GM12878 (cell line): Measurements from ENCODE around the gene UROC1. TPM values are rescaled to one million over a fixed set of nuclear protein-coding genes. Genes with fewer than 3 reads are reported as not detected.

ENCODE experiments used
- ATAC-seq: fragments of 200-7000 bp; cut with Tn5 transposase; 3 replicates; pipeline ENCODE4 v1.9.1; 2020; ENCODE audit warnings: mild to moderate bottlenecking, moderate library complexity
- BruUV-seq: library from RNA; stranded (reverse); fragments of 400-500 nt; replicated peaks from 2 replicates; lab custom pipeline; 2021; lab: Mats Ljungman, UMichigan
- CTCF ChIA-PET: fragments of 300-600 bp; sonication (Branson Sonifier 250); formaldehyde crosslinking; extraction: SDS; loops from one replicate; lab custom pipeline; 2021; ENCODE audit warnings: inconsistent platforms; lab: Yijun Ruan, JAX
- POLR2A ChIA-PET: fragments of 350-600 bp; formaldehyde crosslinking; extraction: SDS; loops from one replicate; lab custom pipeline; 2021; ENCODE audit warnings: inconsistent platforms; lab: Charles Lee
- RAD21 ChIA-PET: fragments of 300-600 bp; sonication (Branson Sonifier 250); formaldehyde crosslinking; loops from one replicate; lab custom pipeline; 2023; ENCODE audit warnings: antibody characterized with exemption; ENCODE audit not compliant: unreplicated experiment; lab: Charles Lee
- SMC1A ChIA-PET: fragments of 300-600 bp; sonication (Branson Sonifier 250); formaldehyde crosslinking; loops from one replicate; lab custom pipeline; 2023; ENCODE audit not compliant: unreplicated experiment, uncharacterized antibody; lab: Charles Lee
- DNase-seq: peaks from one replicate; pipeline ENCODE4 v3.0.0-alpha.2; 2011; ENCODE audit warnings: low read depth, low spot score
- FAIRE-seq: peaks from 3 replicates; lab custom pipeline; 2011; peaks lifted over from hg19 to GRCh38; lab: Jason Lieb, UNC
- H2AFZ ChIP-seq: 2 replicates; pipeline ENCODE4 v1.6.0; 2011; ENCODE audit warnings: low read depth, low read length, control low read depth; ENCODE audit not compliant: control insufficient read depth
- H3K27ac ChIP-seq: 2 replicates; pipeline ENCODE4 v1.5.1; 2011; ENCODE audit warnings: control low read depth; ENCODE audit not compliant: control insufficient read depth, insufficient read depth
- H3K27me3 ChIP-seq, 2 experiments: replicated peaks in 1 of 2; 2 replicates each; pipeline versions ENCODE4 v1.6.0 to v1.6.1; 2011; ENCODE audit warnings: low read length in 1 of 2; ENCODE audit not compliant: control insufficient read depth in 2 of 2, insufficient read depth in 2 of 2
- H3K36me3 ChIP-seq, 2 experiments: 2 replicates each; pipeline ENCODE4 v1.5.1; 2011; ENCODE audit warnings: low read length in 1 of 2; ENCODE audit not compliant: control insufficient read depth in 2 of 2, insufficient read depth in 2 of 2
- H3K4me1 ChIP-seq: 2 replicates; pipeline ENCODE4 v1.6.1; 2011; ENCODE audit warnings: mild to moderate bottlenecking, low read length, moderate library complexity, mixed read lengths; ENCODE audit not compliant: control insufficient read depth, insufficient read depth
- H3K4me2 ChIP-seq: 2 replicates; pipeline ENCODE4 v1.6.0; 2011; ENCODE audit warnings: control low read depth; ENCODE audit not compliant: control insufficient read depth, insufficient read depth
- H3K4me3 ChIP-seq: fragments of 200-600 bp; sonication (generic); 2 replicates; pipeline ENCODE4 v1.5.1; 2016
- H3K79me2 ChIP-seq: 2 replicates; pipeline ENCODE4 v1.6.0; 2011; ENCODE audit warnings: low read length; ENCODE audit not compliant: control insufficient read depth, insufficient read depth
- H3K9ac ChIP-seq: 2 replicates; pipeline ENCODE4 v1.8.0; 2011; ENCODE audit warnings: low read length, control low read depth, mixed read lengths; ENCODE audit not compliant: control insufficient read depth, insufficient read depth
- H3K9me3 ChIP-seq: replicated peaks from 3 replicates; pipeline ENCODE4 v1.5.1; 2011; ENCODE audit warnings: mild to moderate bottlenecking, low read length; ENCODE audit not compliant: control insufficient read depth, insufficient read depth
- H4K20me1 ChIP-seq: 2 replicates; pipeline ENCODE4 v1.6.0; 2011; ENCODE audit not compliant: control insufficient read depth, insufficient read depth
- ASH2L ChIP-seq: fragments of 300-600, 200-600 bp; sonication (generic); IDR thresholded peaks from 2 replicates; pipeline ENCODE4 v1.6.1; 2017; ENCODE audit warnings: low read depth, mild to moderate bottlenecking, borderline replicate concordance
- BCLAF1 ChIP-seq: fragments of 450-650 bp; IDR thresholded peaks from 2 replicates; pipeline ENCODE4 v1.6.1; 2017; ENCODE audit warnings: antibody characterized with exemption, mild to moderate bottlenecking, moderate library complexity
- BMI1 ChIP-seq: fragments of 450-650 bp; IDR thresholded peaks from 2 replicates; pipeline ENCODE4 v1.6.1; 2016; ENCODE audit warnings: mild to moderate bottlenecking, moderate library complexity, borderline replicate concordance
- CHD4 ChIP-seq: fragments of 200-600 bp; sonication (generic); IDR thresholded peaks from 2 replicates; pipeline ENCODE4 v1.6.1; 2016; ENCODE audit warnings: mild to moderate bottlenecking
- CREB1 ChIP-seq: IDR thresholded peaks from 2 replicates; pipeline ENCODE4 v1.6.1; 2012; ENCODE audit warnings: low read depth, mild to moderate bottlenecking, inconsistent platforms
- HDAC2 ChIP-seq: fragments of 200-600 bp; sonication (generic); IDR thresholded peaks from 2 replicates; pipeline ENCODE4 v1.6.1; 2017
- POLR2A ChIP-seq: IDR thresholded peaks from 2 replicates; pipeline ENCODE4 v1.6.1; 2011; ENCODE audit warnings: low read depth, mild to moderate bottlenecking, low read length
- SREBF1 ChIP-seq: IDR thresholded peaks from 2 replicates; pipeline ENCODE4 v1.6.1; 2012; ENCODE audit warnings: mild to moderate bottlenecking, low read length
- SUPT20H ChIP-seq: IDR thresholded peaks from 2 replicates; pipeline ENCODE4 v1.6.1; 2011; ENCODE audit warnings: low read depth, mild to moderate bottlenecking, low read length, moderate library complexity, borderline replicate concordance; ENCODE audit not compliant: control insufficient read depth
- ZNF622 ChIP-seq: fragments of 450-650 bp; IDR thresholded peaks from 2 replicates; pipeline ENCODE4 v1.6.1; 2017; ENCODE audit warnings: mild to moderate bottlenecking, inconsistent platforms
- WGBS: methylation state at CpG from one replicate; pipeline ENCODE4 v1.1.6; 2016; ENCODE audit warnings: low lambda C conversion rate; ENCODE audit not compliant: insufficient replicate concordance, insufficient coverage; ENCODE audit errors: missing lambda C conversion rate; 5-methylcytosine and 5-hydroxymethylcytosine counted together
- in situ Hi-C: fragments of 300-500 bp; cut with MboI; formaldehyde crosslinking; loops from 9 replicates; pipeline ENCODE4 v1.14.3; 2018; ENCODE audit warnings: mixed read lengths
- intact Hi-C: fragments of 100-400 bp; cut with micrococcal nuclease; formaldehyde crosslinking; loops from one replicate; pipeline ENCODE4 v1.14.2; 2022; ENCODE audit not compliant: unreplicated experiment
- polyA plus RNA-seq, 11 experiments: library from polyadenylated mRNA; depleted of rRNA in 4 of 11; unstranded in 6 of 11; stranded (reverse) in 5 of 11; fragments of >200 nt; fragmentation: Nextera tagmentation in 4 of 11; fragmentation: Illumina TruSeq in 1 of 11; extraction: Ambion mirVana in 4 of 11; extraction: Trizol in 1 of 11; gene quantifications; 1 replicate in 1 of 11; 2 replicates in 10 of 11; pipeline versions ENCODE4 v1.2.1 to v1.2.3, GENCODE V29; 2011 to 2016; ENCODE audit warnings: inconsistent platforms in 2 of 11, missing spikeins in 2 of 11, low read depth in 1 of 11
- total RNA-seq, 4 experiments: library from RNA; depleted of rRNA in 3 of 4; stranded (reverse); fragments of >200 nt in 3 of 4; fragmentation: Illumina TruSeq in 1 of 4; extraction: Trizol in 1 of 4; gene quantifications; 2 replicates each; pipeline versions ENCODE4 v1.2.1 to v1.2.3, GENCODE V29; 2013 to 2021
- TF ChIP-seq, protein P1 (sequence below): fragments of 450-650 bp; IDR thresholded peaks from 2 replicates; pipeline ENCODE4 v1.6.1; 2014; ENCODE audit warnings: mild to moderate bottlenecking
- TF ChIP-seq, protein P2 (sequence below): fragments of 450-650 bp; IDR thresholded peaks from 2 replicates; pipeline ENCODE4 v1.6.1; 2017; ENCODE audit warnings: mild to moderate bottlenecking, low read depth, inconsistent platforms; ENCODE audit not compliant: poor library complexity, severe bottlenecking
- TF ChIP-seq, protein P3 (sequence below): IDR thresholded peaks from 2 replicates; pipeline ENCODE4 v1.6.1; 2011; ENCODE audit warnings: mild to moderate bottlenecking, low read depth, low read length, moderate library complexity; ENCODE audit not compliant: insufficient replicate concordance
- TF ChIP-seq, protein P4 (sequence below): IDR thresholded peaks from 2 replicates; pipeline ENCODE4 v1.6.1; 2012; ENCODE audit warnings: low read depth, low read length, improper control_type of control experiment

The UROC1 gene
- total and polyA plus RNA-seq, 10 of the 15 experiments (the other 5 are each of a cell fraction or from before 2014, with no cell fraction given) = 0.04 TPM; not detected in 9

DNA sequence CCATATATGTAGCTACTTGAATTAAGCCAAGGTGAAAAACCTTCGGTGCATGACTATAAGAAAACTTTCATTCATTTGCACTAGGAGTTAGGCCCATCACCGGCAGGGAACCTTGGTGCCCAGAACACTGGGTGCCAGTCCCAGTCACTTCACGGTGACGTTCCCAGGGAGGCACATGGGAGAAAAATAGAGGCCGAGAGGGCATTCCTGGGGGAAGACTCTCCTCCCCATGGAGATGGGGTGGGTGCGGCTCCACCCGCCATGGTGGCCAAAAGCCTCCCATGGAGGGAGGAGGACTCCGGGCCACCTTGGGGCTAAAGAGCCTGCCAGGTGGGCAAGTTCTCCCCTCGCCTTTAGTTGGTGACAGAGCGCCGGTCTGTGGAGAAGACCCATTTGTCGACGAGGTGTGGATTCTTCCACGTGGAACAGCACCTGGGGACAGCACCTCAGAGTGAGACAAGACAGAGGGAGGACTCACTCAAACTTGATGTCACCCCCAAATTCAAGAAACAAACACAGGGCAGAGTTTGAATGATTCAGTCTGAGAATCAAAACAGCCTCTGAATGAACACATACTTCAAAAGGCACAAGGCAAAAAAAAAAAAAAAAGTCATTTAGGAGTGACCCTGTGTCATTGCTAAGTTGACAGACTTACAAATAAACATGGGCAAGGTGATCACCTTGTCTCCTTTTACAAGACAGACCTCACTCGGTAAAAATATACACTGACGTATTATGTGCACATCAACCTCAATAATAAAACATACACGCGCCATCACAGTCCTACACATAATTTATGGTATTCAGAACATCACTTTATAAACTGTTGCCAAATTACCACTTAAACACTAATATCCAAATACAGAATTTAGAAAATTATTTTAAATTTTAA is 80.5 kb downstream of the UROC1 start:
- no peaks in the 10 kb centered on the region for H3K9me3 ChIP-seq
- peaks cover 0 to 3% of the 10 kb centered on the region in 2 experiments; a peak in 3 of 4 replicates for H3K36me3 ChIP-seq
- H3K4me1 ChIP-seq = no peaks in the 10 kb centered on the region
- H3K27me3 ChIP-seq = no peaks in the 10 kb centered on the region
- ChIA-PET POLR2A (no interaction called here), SMC1A (no interaction called here), RAD21 (no interaction called here), CTCF (no interaction called here)
- intact Hi-C loops (no loop called here), in situ Hi-C loops (no loop called here)
- H3K4me2 ChIP-seq = no peak overlapping the region
- H4K20me1 ChIP-seq = no peaks in the 10 kb centered on the region
- DNase-seq = no peak
- no peak overlapping the region for H2AFZ ChIP-seq
- 98% methylated on average over 18 of the region's 18 CpGs for WGBS
- no peak for ATAC-seq
- FAIRE-seq = no peak
- no peaks in the 10 kb centered on the region for H3K79me2 ChIP-seq
- no peak overlapping the region for H3K4me3 ChIP-seq
- no TSS peak for BruUV-seq
- no peak overlapping the region for H3K9ac ChIP-seq
- H3K27ac ChIP-seq = no peak overlapping the region
- TF ChIP-seq ZNF622 = no peak
- TF ChIP-seq, protein P1, sequence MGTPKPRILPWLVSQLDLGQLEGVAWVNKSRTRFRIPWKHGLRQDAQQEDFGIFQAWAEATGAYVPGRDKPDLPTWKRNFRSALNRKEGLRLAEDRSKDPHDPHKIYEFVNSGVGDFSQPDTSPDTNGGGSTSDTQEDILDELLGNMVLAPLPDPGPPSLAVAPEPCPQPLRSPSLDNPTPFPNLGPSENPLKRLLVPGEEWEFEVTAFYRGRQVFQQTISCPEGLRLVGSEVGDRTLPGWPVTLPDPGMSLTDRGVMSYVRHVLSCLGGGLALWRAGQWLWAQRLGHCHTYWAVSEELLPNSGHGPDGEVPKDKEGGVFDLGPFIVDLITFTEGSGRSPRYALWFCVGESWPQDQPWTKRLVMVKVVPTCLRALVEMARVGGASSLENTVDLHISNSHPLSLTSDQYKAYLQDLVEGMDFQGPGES = no peak
- no peak for TF ChIP-seq CREB1
- no peak for TF ChIP-seq SUPT20H
- TF ChIP-seq, protein P2, sequence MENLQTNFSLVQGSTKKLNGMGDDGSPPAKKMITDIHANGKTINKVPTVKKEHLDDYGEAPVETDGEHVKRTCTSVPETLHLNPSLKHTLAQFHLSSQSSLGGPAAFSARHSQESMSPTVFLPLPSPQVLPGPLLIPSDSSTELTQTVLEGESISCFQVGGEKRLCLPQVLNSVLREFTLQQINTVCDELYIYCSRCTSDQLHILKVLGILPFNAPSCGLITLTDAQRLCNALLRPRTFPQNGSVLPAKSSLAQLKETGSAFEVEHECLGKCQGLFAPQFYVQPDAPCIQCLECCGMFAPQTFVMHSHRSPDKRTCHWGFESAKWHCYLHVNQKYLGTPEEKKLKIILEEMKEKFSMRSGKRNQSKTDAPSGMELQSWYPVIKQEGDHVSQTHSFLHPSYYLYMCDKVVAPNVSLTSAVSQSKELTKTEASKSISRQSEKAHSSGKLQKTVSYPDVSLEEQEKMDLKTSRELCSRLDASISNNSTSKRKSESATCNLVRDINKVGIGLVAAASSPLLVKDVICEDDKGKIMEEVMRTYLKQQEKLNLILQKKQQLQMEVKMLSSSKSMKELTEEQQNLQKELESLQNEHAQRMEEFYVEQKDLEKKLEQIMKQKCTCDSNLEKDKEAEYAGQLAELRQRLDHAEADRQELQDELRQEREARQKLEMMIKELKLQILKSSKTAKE = no peak
- TF ChIP-seq, protein P3, sequence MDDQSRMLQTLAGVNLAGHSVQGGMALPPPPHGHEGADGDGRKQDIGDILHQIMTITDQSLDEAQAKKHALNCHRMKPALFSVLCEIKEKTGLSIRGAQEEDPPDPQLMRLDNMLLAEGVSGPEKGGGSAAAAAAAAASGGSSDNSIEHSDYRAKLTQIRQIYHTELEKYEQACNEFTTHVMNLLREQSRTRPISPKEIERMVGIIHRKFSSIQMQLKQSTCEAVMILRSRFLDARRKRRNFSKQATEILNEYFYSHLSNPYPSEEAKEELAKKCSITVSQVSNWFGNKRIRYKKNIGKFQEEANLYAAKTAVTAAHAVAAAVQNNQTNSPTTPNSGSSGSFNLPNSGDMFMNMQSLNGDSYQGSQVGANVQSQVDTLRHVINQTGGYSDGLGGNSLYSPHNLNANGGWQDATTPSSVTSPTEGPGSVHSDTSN = no peak
- TF ChIP-seq ASH2L = no peak
- no peak for TF ChIP-seq HDAC2
- TF ChIP-seq BCLAF1 = no peak
- TF ChIP-seq, protein P4, sequence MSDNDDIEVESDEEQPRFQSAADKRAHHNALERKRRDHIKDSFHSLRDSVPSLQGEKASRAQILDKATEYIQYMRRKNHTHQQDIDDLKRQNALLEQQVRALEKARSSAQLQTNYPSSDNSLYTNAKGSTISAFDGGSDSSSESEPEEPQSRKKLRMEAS = no peak
- TF ChIP-seq BMI1 = no peak
- TF ChIP-seq CHD4 = no peak
- no peak for TF ChIP-seq POLR2A
- TF ChIP-seq SREBF1 = no peak
